HepG2 (cell line): ENCODE measurements around the gene GRK5.

ENCODE experiments used
- ADNP ChIP-seq: sonication (generic); formaldehyde crosslinking; IDR thresholded peaks from 2 replicates; pipeline ENCODE4 v1.4.0; 2020; ENCODE audit warnings: missing genetic modification reagents
- HBP1 ChIP-seq: IDR thresholded peaks from 2 replicates; pipeline ENCODE4 v1.6.1; 2016; ENCODE audit warnings: low read depth, control low read depth
- HES4 ChIP-seq: sonication (generic); formaldehyde crosslinking; IDR thresholded peaks from 2 replicates; pipeline ENCODE4 v1.9.0; 2021; ENCODE audit warnings: mild to moderate bottlenecking, missing genetic modification reagents, borderline replicate concordance
- ISX ChIP-seq: sonication (generic); formaldehyde crosslinking; conservative IDR thresholded peaks from 2 replicates; pipeline ENCODE4 v1.5.0; 2020; ENCODE audit warnings: missing genetic modification reagents
- JUN ChIP-seq: sonication (generic); formaldehyde crosslinking; IDR thresholded peaks from 2 replicates; pipeline ENCODE4 v1.4.0; 2020; ENCODE audit warnings: mild to moderate bottlenecking, missing genetic modification reagents
- MYC ChIP-seq: sonication (generic); formaldehyde crosslinking; IDR thresholded peaks from 2 replicates; pipeline ENCODE4 v1.9.0; 2021; ENCODE audit warnings: missing genetic modification reagents, borderline replicate concordance
- YY1 ChIP-seq: IDR thresholded peaks from 2 replicates; pipeline ENCODE4 v1.6.1; 2011; ENCODE audit warnings: low read length, low read depth, moderate library complexity, mild to moderate bottlenecking; ENCODE audit not compliant: insufficient read depth, insufficient replicate concordance
- ZNF558 ChIP-seq: sonication (generic); formaldehyde crosslinking; IDR thresholded peaks from 2 replicates; pipeline ENCODE4 v1.9.0; 2022; ENCODE audit warnings: mild to moderate bottlenecking, missing genetic modification reagents, borderline replicate concordance
- ZNF672 ChIP-seq: sonication (generic); formaldehyde crosslinking; IDR thresholded peaks from 2 replicates; pipeline ENCODE4 v1.8.1; 2022; ENCODE audit warnings: missing genetic modification reagents
- TF ChIP-seq, protein P1 (sequence below): IDR thresholded peaks from 2 replicates; pipeline ENCODE4 v1.6.1; 2018; ENCODE audit warnings: missing genetic modification reagents, mild to moderate bottlenecking, missing compliant biosample characterization

- no peak for TF ChIP-seq MYC (CRISPR knock-in tag)
- TF ChIP-seq ZNF672 (CRISPR knock-in tag) = no peak
- TF ChIP-seq HES4 (CRISPR knock-in tag) = no peak
- TF ChIP-seq, protein P1, sequence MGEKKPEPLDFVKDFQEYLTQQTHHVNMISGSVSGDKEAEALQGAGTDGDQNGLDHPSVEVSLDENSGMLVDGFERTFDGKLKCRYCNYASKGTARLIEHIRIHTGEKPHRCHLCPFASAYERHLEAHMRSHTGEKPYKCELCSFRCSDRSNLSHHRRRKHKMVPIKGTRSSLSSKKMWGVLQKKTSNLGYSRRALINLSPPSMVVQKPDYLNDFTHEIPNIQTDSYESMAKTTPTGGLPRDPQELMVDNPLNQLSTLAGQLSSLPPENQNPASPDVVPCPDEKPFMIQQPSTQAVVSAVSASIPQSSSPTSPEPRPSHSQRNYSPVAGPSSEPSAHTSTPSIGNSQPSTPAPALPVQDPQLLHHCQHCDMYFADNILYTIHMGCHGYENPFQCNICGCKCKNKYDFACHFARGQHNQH (CRISPR knock-in tag) = no peak
- no peak for TF ChIP-seq ADNP (CRISPR knock-in tag)
- no peak for TF ChIP-seq HBP1 (CRISPR knock-in tag)
- no peak for TF ChIP-seq ZNF558
- no peak for TF ChIP-seq JUN (CRISPR knock-in tag)
- TF ChIP-seq ISX (CRISPR knock-in tag) = no peak
- no peak for TF ChIP-seq YY1
Measured at GRCh38 chr10:119370972-119371703, 163.8 kb downstream of the GRK5 start.
